Activated CD8-positive, alpha-beta T cell treated with anti-CD3 and anti-CD28 coated beads, Interleukin-2, amount 10 ng/mL, durations not matched to agents 7 days and 5 days (primary cell): ENCODE measurements around the gene E2F7. TPM values are rescaled to one million over a fixed set of nuclear protein-coding genes. Genes with fewer than 3 reads are reported as not detected.
"Not testable (repeated sequence)": the region's sequence is repeated elsewhere in the genome, so short reads cannot be mapped to it uniquely, and the experiment has no call there.

Experiments used
- ATAC-seq: fragments of 150-1000 bp; cut with Tn5 transposase; one replicate; pipeline ENCODE4 v1.10.0; 2021; ENCODE audit warnings: moderate library complexity
- CTCF ChIA-PET: fragments of 350-600 bp; sonication (Branson Sonifier 250); formaldehyde crosslinking; loops from one replicate; lab custom pipeline; 2021; ENCODE audit warnings: antibody characterized with exemption; lab: Charles Lee
- POLR2A ChIA-PET: fragments of 350-600 bp; sonication (Branson Sonifier 250); formaldehyde crosslinking; loops from one replicate; lab custom pipeline; 2021; ENCODE audit warnings: antibody characterized with exemption; lab: Charles Lee
- DNase-seq: peaks from one replicate; pipeline ENCODE4 v3.0.0-alpha.2; 2020
- H3K27ac Mint-ChIP-seq: one replicate; pipeline ENCODE4 v1.8.0; 2021; ENCODE audit warnings: mild to moderate bottlenecking, mixed read lengths
- H3K27me3 Mint-ChIP-seq: one replicate; pipeline ENCODE4 v1.8.0; 2021; ENCODE audit warnings: low read depth, mixed read lengths
- H3K36me3 Mint-ChIP-seq: one replicate; pipeline ENCODE4 v1.8.0; 2021; ENCODE audit warnings: low read depth, mixed read lengths
- H3K4me1 Mint-ChIP-seq: one replicate; pipeline ENCODE4 v1.8.0; 2021; ENCODE audit warnings: low read depth, mixed read lengths
- H3K4me3 Mint-ChIP-seq: one replicate; pipeline ENCODE4 v1.8.0; 2021; ENCODE audit warnings: mild to moderate bottlenecking, mixed read lengths
- H3K9me3 Mint-ChIP-seq: one replicate; pipeline ENCODE4 v1.8.0; 2022; ENCODE audit warnings: mixed read lengths; ENCODE audit not compliant: insufficient read depth
- total RNA-seq, 2 experiments: library from RNA; stranded (reverse); gene quantifications; one replicate each; pipeline ENCODE4 v1.2.3, GENCODE V29; 2021

The E2F7 gene
- total RNA-seq, 2 experiments from 2014 or later = 23.8 to 25.3 TPM

- CTCF ChIA-PET = no interaction called here
- Mint-ChIP-seq H3K9me3 (no peaks in the 10 kb centered on the region), H3K27ac (no peak overlapping the region), H3K36me3 (no peaks in the 10 kb centered on the region), H3K27me3 (no peaks in the 10 kb centered on the region), H3K4me1 (no peaks in the 10 kb centered on the region), H3K4me3 (no peak overlapping the region)
- POLR2A ChIA-PET = no interaction called here
- ATAC-seq = no peak
- DNase-seq = no peak
Measured at GRCh38 chr12:77087427-77087826, 22.1 kb upstream of the E2F7 start.

- H3K9me3 Mint-ChIP-seq = no peaks in the 10 kb centered on the region
- ChIA-PET POLR2A (no interaction called here), CTCF (no interaction called here)
- H3K27me3 Mint-ChIP-seq = peaks cover 2% of the 10 kb centered on the region
- DNase-seq (no peak), ATAC-seq (no peak)
- no peak overlapping the region for H3K4me3 Mint-ChIP-seq
- no peaks in the 10 kb centered on the region for H3K36me3 Mint-ChIP-seq
- H3K27ac Mint-ChIP-seq = no peak overlapping the region
- H3K4me1 Mint-ChIP-seq = no peaks in the 10 kb centered on the region
Measured at GRCh38 chr12:77082021-77082420, 16.7 kb upstream of the E2F7 start.

GRCh38 chr12:77079631-77080030, 14.3 kb upstream of the E2F7 start:
- CTCF ChIA-PET = interaction anchor here (1.2 kb wide), 1 partner anchor 30 kb away, joined by 4 read pairs; no protein-coding TSS in a partner anchor

GRCh38 chr12:77078231-77078630, 12.9 kb upstream of the E2F7 start:
- H3K4me3 Mint-ChIP-seq = no peak overlapping the region
- H3K9me3 Mint-ChIP-seq = no peaks in the 10 kb centered on the region
- CTCF ChIA-PET = no interaction called here

More at GRCh38 chr12:77079631-77080030, 14.3 kb upstream of the E2F7 start:
- H3K4me3 Mint-ChIP-seq = no peak overlapping the region
- no peak overlapping the region for H3K27ac Mint-ChIP-seq
- no peaks in the 10 kb centered on the region for H3K9me3 Mint-ChIP-seq
- peaks cover 5% of the 10 kb centered on the region for H3K27me3 Mint-ChIP-seq
- no peak for ATAC-seq
- DNase-seq = no peak
- H3K4me1 Mint-ChIP-seq = no peaks in the 10 kb centered on the region
- H3K36me3 Mint-ChIP-seq = no peaks in the 10 kb centered on the region
- POLR2A ChIA-PET = no interaction called here

GRCh38 chr12:77076886-77077285, 11.5 kb upstream of the E2F7 start:
- Mint-ChIP-seq H3K27ac (no peak overlapping the region), H3K4me3 (no peak overlapping the region), H3K4me1 (no peaks in the 10 kb centered on the region), H3K27me3 (peaks cover 9% of the 10 kb centered on the region), H3K9me3 (no peaks in the 10 kb centered on the region), H3K36me3 (no peaks in the 10 kb centered on the region)
- no peak for DNase-seq
- CTCF ChIA-PET = no interaction called here
- ATAC-seq = no peak
- POLR2A ChIA-PET = no interaction called here

More at GRCh38 chr12:77078231-77078630, 12.9 kb upstream of the E2F7 start:
- peaks cover 9% of the 10 kb centered on the region for H3K27me3 Mint-ChIP-seq
- no peak for ATAC-seq
- POLR2A ChIA-PET = no interaction called here
- no peaks in the 10 kb centered on the region for H3K4me1 Mint-ChIP-seq
- no peak overlapping the region for H3K27ac Mint-ChIP-seq
- H3K36me3 Mint-ChIP-seq = no peaks in the 10 kb centered on the region
- DNase-seq = no peak

GRCh38 chr12:77073894-77074293, 8.5 kb upstream of the E2F7 start:
- H3K27me3 Mint-ChIP-seq = peaks cover 22% of the 10 kb centered on the region
- CTCF ChIA-PET, H3K4me3 Mint-ChIP-seq, ATAC-seq, DNase-seq, POLR2A ChIA-PET, H3K4me1 Mint-ChIP-seq, H3K9me3 Mint-ChIP-seq, H3K36me3 Mint-ChIP-seq, H3K27ac Mint-ChIP-seq: not testable (repeated sequence)

- no peaks in the 10 kb centered on the region for H3K9me3 Mint-ChIP-seq
- ATAC-seq (no peak), DNase-seq (no peak)
- H3K27me3 Mint-ChIP-seq = peaks cover 27% of the 10 kb centered on the region
- H3K27ac Mint-ChIP-seq = no peak overlapping the region
- ChIA-PET POLR2A (no interaction called here), CTCF (no interaction called here)
- no peaks in the 10 kb centered on the region for H3K4me1 Mint-ChIP-seq
- no peaks in the 10 kb centered on the region for H3K36me3 Mint-ChIP-seq
- H3K4me3 Mint-ChIP-seq = no peak overlapping the region
Measured at GRCh38 chr12:77072833-77073495, 7.6 kb upstream of the E2F7 start.

GRCh38 chr12:77070800-77071449, 5.6 kb upstream of the E2F7 start:
- ChIA-PET CTCF (no interaction called here), POLR2A (no interaction called here)
- peaks cover 1% of the 10 kb centered on the region for H3K36me3 Mint-ChIP-seq
- H3K4me1 Mint-ChIP-seq = peaks cover 6% of the 10 kb centered on the region
- H3K27ac Mint-ChIP-seq = no peak overlapping the region
- ATAC-seq (no peak), DNase-seq (no peak)
- no peak overlapping the region for H3K4me3 Mint-ChIP-seq
- no peaks in the 10 kb centered on the region for H3K9me3 Mint-ChIP-seq
- peaks cover 30% of the 10 kb centered on the region for H3K27me3 Mint-ChIP-seq

GRCh38 chr12:77070382-77070781, 5.0 kb upstream of the E2F7 start:
- no peak overlapping the region for H3K4me3 Mint-ChIP-seq
- ATAC-seq (no peak), DNase-seq (no peak)
- H3K27me3 Mint-ChIP-seq = peaks cover 27% of the 10 kb centered on the region
- CTCF ChIA-PET = no interaction called here
- no peaks in the 10 kb centered on the region for H3K9me3 Mint-ChIP-seq
- H3K4me1 Mint-ChIP-seq = peaks cover 6% of the 10 kb centered on the region
- H3K27ac Mint-ChIP-seq = no peak overlapping the region
- POLR2A ChIA-PET = no interaction called here
- H3K36me3 Mint-ChIP-seq = peaks cover 1% of the 10 kb centered on the region

GRCh38 chr12:77064896-77065360, 441 bp downstream of the E2F7 start:
- Mint-ChIP-seq H3K4me1 (peaks cover 44% of the 10 kb centered on the region), H3K4me3 (peak overlapping the region; percentile 85), H3K36me3 (peaks cover 43% of the 10 kb centered on the region), H3K27ac (peak overlapping the region; percentile 64), H3K9me3 (no peaks in the 10 kb centered on the region), H3K27me3 (peaks cover 18% of the 10 kb centered on the region)
- ATAC-seq (peak; percentile 45), DNase-seq (no peak)
- ChIA-PET CTCF (interaction anchor here (1.4 kb wide), 1 partner anchor 15 kb away, joined by 6 read pairs; no protein-coding TSS in a partner anchor), POLR2A (no interaction called here)

- Mint-ChIP-seq H3K27me3 (peaks cover 6% of the 10 kb centered on the region), H3K4me1 (peaks cover 44% of the 10 kb centered on the region), H3K27ac (no peak overlapping the region), H3K36me3 (peaks cover 59% of the 10 kb centered on the region), H3K9me3 (no peaks in the 10 kb centered on the region), H3K4me3 (peak overlapping the region; percentile 29)
- POLR2A ChIA-PET = no interaction called here
- CTCF ChIA-PET = interaction anchor here (0.7 kb wide), 1 partner anchor 442 kb away, joined by 3 read pairs; no protein-coding TSS in a partner anchor
- DNase-seq = no peak
- no peak for ATAC-seq
Measured at GRCh38 chr12:77062846-77063461, 2.4 kb downstream of the E2F7 start.

- Mint-ChIP-seq H3K27ac (no peak overlapping the region), H3K9me3 (no peaks in the 10 kb centered on the region), H3K4me1 (peaks cover 44% of the 10 kb centered on the region), H3K36me3 (peaks cover 65% of the 10 kb centered on the region), H3K4me3 (no peak overlapping the region), H3K27me3 (peaks cover 2% of the 10 kb centered on the region)
- DNase-seq (no peak), ATAC-seq (no peak)
- ChIA-PET CTCF (interaction anchor here (0.7 to 1.2 kb wide), 2 partner anchors 12 to 441 kb away, joined by 3 to 4 read pairs; no protein-coding TSS in a partner anchor), POLR2A (no interaction called here)
Measured at GRCh38 chr12:77062396-77062795, 3.0 kb downstream of the E2F7 start.
